PFSK-1 (cell line): ENCODE data around the gene GPC6.

Experiments
- FOXP2 ChIP-seq: optimal IDR thresholded peaks from 2 replicates; pipeline ENCODE3; 2011; ENCODE audit warnings: borderline replicate concordance, control low read depth, inconsistent platforms; ENCODE audit not compliant: insufficient read depth; ENCODE audit errors: extremely low read length, extremely low read depth
- POLR2AphosphoS5 ChIP-seq: IDR thresholded peaks from 2 replicates; pipeline ENCODE4 v1.6.1; 2012; ENCODE audit warnings: low read depth, mild to moderate bottlenecking, control low read depth, low read length, moderate library complexity
- SIN3A ChIP-seq: IDR thresholded peaks from 2 replicates; pipeline ENCODE4 v1.6.1; 2012; ENCODE audit warnings: mild to moderate bottlenecking, low read length, moderate library complexity, borderline replicate concordance; ENCODE audit not compliant: insufficient read depth
- TAF1 ChIP-seq: IDR thresholded peaks from 2 replicates; pipeline ENCODE4 v1.6.1; 2012; ENCODE audit warnings: low read length, control low read depth, borderline replicate concordance; ENCODE audit not compliant: insufficient read depth
- TF ChIP-seq, protein P1 (sequence below), 2 experiments: IDR thresholded peaks; 2 replicates each; pipeline versions ENCODE4 v1.6.1 to v1.8.0; 2011 to 2012; ENCODE audit warnings: low read depth in 2 of 2, low read length in 2 of 2, control low read depth in 1 of 2, inconsistent platforms in 1 of 2, mild to moderate bottlenecking in 1 of 2, moderate library complexity in 1 of 2; ENCODE audit not compliant: insufficient read depth in 1 of 2

The GPC6 gene

DNA sequence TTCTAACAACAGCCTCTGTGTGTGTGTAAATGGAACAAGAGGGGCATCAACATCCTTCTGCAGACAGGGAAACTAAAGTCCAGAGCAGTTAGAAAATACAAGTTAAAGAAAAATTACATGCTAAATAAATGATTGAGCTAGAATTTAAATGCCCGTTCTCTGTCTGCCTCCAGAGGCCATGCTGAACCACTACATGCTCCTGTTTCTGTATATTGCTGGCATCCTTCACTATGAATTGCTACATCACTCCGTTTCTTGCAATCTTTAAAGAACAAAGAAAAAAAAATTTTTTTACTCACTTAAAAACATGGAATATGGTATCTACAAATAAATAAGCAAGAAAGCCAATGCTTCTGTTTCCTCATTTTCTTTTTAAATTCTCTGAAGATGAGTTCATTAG, 1205.0 kb downstream of the GPC6 start:
- no peak for TF ChIP-seq TAF1
- TF ChIP-seq POLR2AphosphoS5: no peak
- TF ChIP-seq, protein P1, sequence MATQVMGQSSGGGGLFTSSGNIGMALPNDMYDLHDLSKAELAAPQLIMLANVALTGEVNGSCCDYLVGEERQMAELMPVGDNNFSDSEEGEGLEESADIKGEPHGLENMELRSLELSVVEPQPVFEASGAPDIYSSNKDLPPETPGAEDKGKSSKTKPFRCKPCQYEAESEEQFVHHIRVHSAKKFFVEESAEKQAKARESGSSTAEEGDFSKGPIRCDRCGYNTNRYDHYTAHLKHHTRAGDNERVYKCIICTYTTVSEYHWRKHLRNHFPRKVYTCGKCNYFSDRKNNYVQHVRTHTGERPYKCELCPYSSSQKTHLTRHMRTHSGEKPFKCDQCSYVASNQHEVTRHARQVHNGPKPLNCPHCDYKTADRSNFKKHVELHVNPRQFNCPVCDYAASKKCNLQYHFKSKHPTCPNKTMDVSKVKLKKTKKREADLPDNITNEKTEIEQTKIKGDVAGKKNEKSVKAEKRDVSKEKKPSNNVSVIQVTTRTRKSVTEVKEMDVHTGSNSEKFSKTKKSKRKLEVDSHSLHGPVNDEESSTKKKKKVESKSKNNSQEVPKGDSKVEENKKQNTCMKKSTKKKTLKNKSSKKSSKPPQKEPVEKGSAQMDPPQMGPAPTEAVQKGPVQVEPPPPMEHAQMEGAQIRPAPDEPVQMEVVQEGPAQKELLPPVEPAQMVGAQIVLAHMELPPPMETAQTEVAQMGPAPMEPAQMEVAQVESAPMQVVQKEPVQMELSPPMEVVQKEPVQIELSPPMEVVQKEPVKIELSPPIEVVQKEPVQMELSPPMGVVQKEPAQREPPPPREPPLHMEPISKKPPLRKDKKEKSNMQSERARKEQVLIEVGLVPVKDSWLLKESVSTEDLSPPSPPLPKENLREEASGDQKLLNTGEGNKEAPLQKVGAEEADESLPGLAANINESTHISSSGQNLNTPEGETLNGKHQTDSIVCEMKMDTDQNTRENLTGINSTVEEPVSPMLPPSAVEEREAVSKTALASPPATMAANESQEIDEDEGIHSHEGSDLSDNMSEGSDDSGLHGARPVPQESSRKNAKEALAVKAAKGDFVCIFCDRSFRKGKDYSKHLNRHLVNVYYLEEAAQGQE (IDR thresholded peaks at IDR 0.05; ENCODE audit: insufficient read depth in 1 of 2, low read depth in 2 of 2, low read length in 2 of 2): no peak

DNA sequence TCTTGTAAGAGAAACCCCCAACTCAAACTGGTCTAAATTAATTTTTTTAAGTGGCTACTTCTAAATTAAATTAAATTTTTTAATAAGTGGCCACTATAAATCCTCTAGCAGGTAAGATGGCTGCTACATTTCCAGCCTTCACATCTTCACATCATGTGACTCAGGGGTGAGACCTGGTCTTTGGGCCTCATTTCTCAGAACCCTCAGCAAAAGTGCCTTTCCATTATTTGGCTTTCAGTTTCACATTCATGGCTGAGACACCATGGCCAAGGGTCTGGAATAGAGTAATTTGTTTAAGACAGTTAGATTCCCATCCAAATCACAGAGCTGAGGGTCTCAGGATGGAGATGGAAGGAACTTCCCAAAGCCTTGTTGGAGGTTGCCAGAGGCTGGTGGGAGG, 1205.4 kb downstream of the GPC6 start:
- TF ChIP-seq TAF1: no peak
- no peak for TF ChIP-seq POLR2AphosphoS5
- TF ChIP-seq SIN3A: no peak
- TF ChIP-seq, protein P1 (IDR thresholded peaks at IDR 0.05; ENCODE audit: insufficient read depth in 1 of 2, low read depth in 2 of 2, low read length in 2 of 2): no peak
- no peak for TF ChIP-seq FOXP2

DNA sequence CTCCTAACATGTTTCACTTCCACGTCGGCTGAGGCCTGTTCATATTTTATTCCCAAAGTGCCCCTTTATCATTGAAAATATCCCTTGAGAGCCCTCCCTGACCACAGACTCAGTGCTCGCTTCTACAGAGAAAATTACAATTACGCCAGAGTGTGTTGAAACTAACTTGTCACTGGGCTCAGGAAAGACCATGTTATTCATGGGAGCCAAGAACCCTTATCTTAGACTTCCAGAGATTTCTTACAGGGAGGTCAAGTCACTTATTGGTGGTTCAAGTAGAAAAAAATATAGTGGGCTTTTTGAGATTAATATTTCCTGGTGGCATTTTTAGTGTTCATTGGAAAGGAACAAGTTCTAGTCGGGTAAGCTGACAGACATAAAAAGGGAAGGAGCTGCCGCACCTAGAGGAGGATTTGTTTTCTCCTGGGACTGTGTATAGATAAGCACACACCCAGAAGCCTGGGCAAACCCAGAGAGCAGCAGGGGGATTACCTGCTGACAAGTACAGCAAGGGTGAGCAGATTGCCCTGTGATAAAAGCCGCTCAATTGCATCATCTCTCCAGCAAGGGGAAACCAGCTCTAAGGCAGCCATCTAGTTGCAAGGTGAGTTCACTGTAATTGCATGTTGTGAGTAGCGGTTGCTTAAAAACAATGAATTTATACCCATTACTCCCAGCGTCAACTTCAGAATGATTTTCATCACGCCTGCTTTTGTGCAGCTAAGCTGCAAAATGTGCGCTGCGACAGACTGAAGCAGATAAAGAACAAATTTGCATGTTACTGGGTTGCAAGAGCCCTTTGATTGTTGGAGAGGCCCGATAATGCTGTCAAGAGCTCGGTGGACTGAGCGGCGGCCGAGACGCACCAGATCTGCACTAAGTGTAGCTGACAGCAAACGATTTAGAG, 1206.7 kb downstream of the GPC6 start:
- TF ChIP-seq TAF1: no peak
- no peak for TF ChIP-seq POLR2AphosphoS5
- TF ChIP-seq SIN3A: no peak
- TF ChIP-seq FOXP2: no peak
- TF ChIP-seq, protein P1 (IDR thresholded peaks at IDR 0.05; ENCODE audit: insufficient read depth in 1 of 2, low read depth in 2 of 2, low read length in 2 of 2): no peak

DNA sequence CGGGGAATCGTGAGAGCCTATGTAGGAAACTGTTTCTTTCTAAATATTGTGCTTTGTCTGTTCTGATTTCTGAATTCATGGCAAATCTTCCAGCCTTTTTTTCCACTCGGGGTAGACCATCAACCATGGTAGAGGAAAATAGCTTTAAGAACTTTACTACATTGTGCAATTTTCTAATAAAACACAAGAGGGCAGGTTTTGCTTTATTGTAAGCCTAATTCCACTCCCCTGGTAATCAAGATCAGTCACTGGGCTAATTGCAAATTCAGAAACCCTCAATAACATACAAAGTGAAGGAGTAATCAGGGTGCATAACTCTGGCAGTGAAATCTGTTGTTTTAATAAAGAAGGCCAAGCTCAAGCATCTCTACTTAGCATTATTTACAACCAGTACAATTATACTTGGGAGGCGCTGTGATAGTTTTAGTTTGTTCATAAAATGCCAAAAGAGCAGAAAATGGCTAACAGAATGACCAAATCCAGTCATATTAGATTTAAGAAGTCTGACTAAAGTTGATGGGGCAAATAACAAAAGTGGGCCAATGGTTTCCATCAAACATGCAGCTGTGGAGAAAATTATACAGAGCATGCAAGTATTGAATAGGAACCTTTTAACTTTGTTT, 1209.1 kb downstream of the GPC6 start:
- TF ChIP-seq SIN3A (no peak), TAF1 (no peak), FOXP2 (no peak), POLR2AphosphoS5 (no peak)
- TF ChIP-seq, protein P1 (IDR thresholded peaks at IDR 0.05; ENCODE audit: insufficient read depth in 1 of 2, low read depth in 2 of 2, low read length in 2 of 2): no peak
